H9 (cell line): ENCODE data around the gene LRRC14B. TPM values are rescaled to one million over a fixed set of nuclear protein-coding genes. Genes with fewer than 3 reads are reported as not detected.
"Not testable (repeated sequence)": the region's sequence is repeated elsewhere in the genome, so short reads cannot be mapped to it uniquely, and the experiment has no call there.

Source experiments
- DNase-seq: peaks from one replicate; pipeline ENCODE4 v3.0.0-alpha.2; 2017
- H2AFZ ChIP-seq: one replicate; pipeline ENCODE4 v1.6.1; 2013; ENCODE audit warnings: mild to moderate bottlenecking, low read length, control low read depth, moderate library complexity
- H2AK5ac ChIP-seq: 2 replicates; pipeline ENCODE4 v1.6.1; 2013; ENCODE audit warnings: low read length, control low read depth, mixed read lengths; ENCODE audit not compliant: insufficient read length
- H2BK120ac ChIP-seq: one replicate; pipeline ENCODE4 v1.6.1; 2013; ENCODE audit warnings: low read depth, mild to moderate bottlenecking, low read length, control low read depth, inconsistent platforms; ENCODE audit not compliant: poor library complexity, severe bottlenecking
- H2BK12ac ChIP-seq: 2 replicates; pipeline ENCODE4 v1.6.1; 2013; ENCODE audit warnings: low read length, control low read depth, mixed read lengths, low read depth; ENCODE audit not compliant: insufficient read length
- H2BK15ac ChIP-seq: 2 replicates; pipeline ENCODE4 v1.6.1; 2013; ENCODE audit warnings: low read depth, low read length, control low read depth
- H2BK20ac ChIP-seq: one replicate; pipeline ENCODE4 v1.6.1; 2013; ENCODE audit warnings: low read depth, mild to moderate bottlenecking, low read length, control low read depth, inconsistent platforms; ENCODE audit not compliant: poor library complexity, severe bottlenecking
- H2BK5ac ChIP-seq: 2 replicates; pipeline ENCODE4 v1.6.1; 2013; ENCODE audit warnings: low read length, control low read depth, mixed read lengths; ENCODE audit not compliant: insufficient read length
- H3K14ac ChIP-seq: 2 replicates; pipeline ENCODE4 v1.6.1; 2013; ENCODE audit warnings: low read length, control low read depth; ENCODE audit not compliant: insufficient read depth
- H3K18ac ChIP-seq: 2 replicates; pipeline ENCODE4 v1.6.1; 2013; ENCODE audit warnings: low read depth, mild to moderate bottlenecking, mixed read lengths, low read length, control low read depth; ENCODE audit not compliant: insufficient read length
- H3K23ac ChIP-seq: 2 replicates; pipeline ENCODE4 v1.6.1; 2013; ENCODE audit warnings: low read length, control low read depth, mixed read lengths, low read depth; ENCODE audit not compliant: insufficient read length
- H3K23me2 ChIP-seq: 2 replicates; pipeline ENCODE4 v1.6.1; 2013; ENCODE audit warnings: low read depth, mild to moderate bottlenecking, mixed read lengths, low read length, control low read depth; ENCODE audit not compliant: insufficient read length, poor library complexity, severe bottlenecking
- H3K27ac ChIP-seq: 2 replicates; pipeline ENCODE4 v1.5.1; 2013; ENCODE audit warnings: low read length, control low read depth, mixed read lengths, low read depth; ENCODE audit not compliant: insufficient read length
- H3K27me3 ChIP-seq: 2 replicates; pipeline ENCODE4 v1.6.1; 2013; ENCODE audit warnings: low read length, control low read depth, inconsistent platforms; ENCODE audit not compliant: insufficient read depth
- H3K4ac ChIP-seq: 2 replicates; pipeline ENCODE4 v1.6.1; 2013; ENCODE audit warnings: low read depth, mild to moderate bottlenecking, control low read depth, inconsistent platforms, low read length, moderate library complexity
- H3K4me1 ChIP-seq: 2 replicates; pipeline ENCODE4 v1.6.1; 2013; ENCODE audit warnings: low read length, control low read depth, inconsistent platforms; ENCODE audit not compliant: insufficient read depth
- H3K4me2 ChIP-seq: 2 replicates; pipeline ENCODE4 v1.6.1; 2013; ENCODE audit warnings: low read length, control low read depth, mixed read lengths; ENCODE audit not compliant: insufficient read length, insufficient read depth
- H3K56ac ChIP-seq: 2 replicates; pipeline ENCODE4 v1.6.1; 2013; ENCODE audit warnings: low read depth, mild to moderate bottlenecking, mixed read lengths, low read length, control low read depth; ENCODE audit not compliant: insufficient read length
- H3K79me1 ChIP-seq: 2 replicates; pipeline ENCODE4 v1.6.1; 2013; ENCODE audit warnings: low read depth, mild to moderate bottlenecking, moderate library complexity, low read length, control low read depth, inconsistent platforms; ENCODE audit not compliant: insufficient read depth, poor library complexity, severe bottlenecking
- H3K79me2 ChIP-seq: 2 replicates; pipeline ENCODE4 v1.6.1; 2013; ENCODE audit warnings: low read length, control low read depth, inconsistent platforms; ENCODE audit not compliant: insufficient read depth
- H3K9ac ChIP-seq: 2 replicates; pipeline ENCODE4 v1.6.1; 2013; ENCODE audit warnings: low read length, control low read depth, mixed read lengths; ENCODE audit not compliant: insufficient read length; ENCODE audit errors: extremely low read depth
- H3K9me3 ChIP-seq: one replicate; pipeline ENCODE4 v1.6.1; 2013; ENCODE audit warnings: low read depth, low read length, inconsistent platforms; ENCODE audit not compliant: control insufficient read depth
- H3T11ph ChIP-seq: one replicate; pipeline ENCODE4 v1.6.1; 2013; ENCODE audit warnings: mild to moderate bottlenecking, low read length, control low read depth, inconsistent platforms
- H4K20me1 ChIP-seq: one replicate; pipeline ENCODE4 v1.6.1; 2013; ENCODE audit not compliant: control insufficient read depth, insufficient read length, insufficient read depth
- H4K5ac ChIP-seq: 2 replicates; pipeline ENCODE4 v1.6.1; 2013; ENCODE audit warnings: low read depth, mild to moderate bottlenecking, mixed read lengths, low read length, control low read depth; ENCODE audit not compliant: insufficient read length
- H4K8ac ChIP-seq: replicated peaks from 2 replicates; pipeline ENCODE4 v1.6.1; 2013; ENCODE audit warnings: low read length, control low read depth, mixed read lengths, low read depth; ENCODE audit not compliant: insufficient read length
- H4K91ac ChIP-seq: 2 replicates; pipeline ENCODE4 v1.6.1; 2013; ENCODE audit warnings: low read depth, mild to moderate bottlenecking, moderate library complexity, mixed read lengths, low read length, control low read depth; ENCODE audit not compliant: insufficient read length
- H3K27ac Mint-ChIP-seq, 3 experiments: 2 replicates in 2 of 3; 3 replicates in 1 of 3; pipeline ENCODE4 v1.8.0; 2020 to 2021; ENCODE audit warnings: mixed read lengths in 3 of 3, mild to moderate bottlenecking in 1 of 3, moderate library complexity in 1 of 3
- H3K27me3 Mint-ChIP-seq: 2 replicates; pipeline ENCODE4 v1.8.0; 2021; ENCODE audit warnings: low read depth, mild to moderate bottlenecking, moderate library complexity, mixed read lengths
- H3K36me3 Mint-ChIP-seq, 3 experiments: 2 replicates in 2 of 3; 3 replicates in 1 of 3; pipeline ENCODE4 v1.8.0; 2020 to 2021; ENCODE audit warnings: low read depth in 3 of 3, mixed read lengths in 3 of 3; ENCODE audit not compliant: insufficient read depth in 1 of 3
- H3K4me1 Mint-ChIP-seq, 2 experiments: 2 replicates each; pipeline ENCODE4 v1.8.0; 2020; ENCODE audit warnings: mixed read lengths in 2 of 2
- H3K4me3 Mint-ChIP-seq, 2 experiments: 2 replicates in 1 of 2; 3 replicates in 1 of 2; pipeline ENCODE4 v1.8.0; 2020 to 2021; ENCODE audit warnings: mild to moderate bottlenecking in 2 of 2, mixed read lengths in 2 of 2, moderate library complexity in 1 of 2
- H3K9me3 Mint-ChIP-seq, 2 experiments: 2 replicates in 1 of 2; 3 replicates in 1 of 2; pipeline ENCODE4 v1.8.0; 2020; ENCODE audit warnings: mild to moderate bottlenecking in 2 of 2, mixed read lengths in 2 of 2, moderate library complexity in 1 of 2
- WGBS: extraction: QIAGEN DNeasy Blood & Tissue Kit; methylation state at CpG from one replicate; pipeline ENCODE4 v1.1.7; 2013; ENCODE audit warnings: missing lambda C conversion rate, low lambda C conversion rate, mixed read lengths; ENCODE audit not compliant: insufficient read length; ENCODE audit errors: extremely low coverage; 5-methylcytosine and 5-hydroxymethylcytosine counted together
- total RNA-seq: library from RNA; stranded (reverse); gene quantifications from 2 replicates; pipeline ENCODE4 v1.2.1, GENCODE V29; 2021
- TF ChIP-seq, protein P1 (sequence below): fragments of 200-600 bp; sonication (generic); conservative IDR thresholded peaks from 3 replicates; pipeline ENCODE4 v1.8.0; 2021; ENCODE audit warnings: antibody characterized with exemption, mild to moderate bottlenecking

LRRC14B gene
- total RNA-seq, 1 experiment from 2014 or later: not detected

- no peak overlapping the region for H3K27ac Mint-ChIP-seq
- Histone ChIP-seq H3K27ac (no peak overlapping the region), H4K20me1 (no peaks in the 10 kb centered on the region), H3K9me3 (no peaks in the 10 kb centered on the region), H2AFZ (no peak overlapping the region), H2BK15ac (no peak overlapping the region), H3K56ac (no peak overlapping the region), H3K23me2 (no peaks in the 10 kb centered on the region), H4K91ac (no peak overlapping the region), H4K8ac (no peak overlapping the region), H3K79me1 (peaks cover 4% of the 10 kb centered on the region), H3K27me3 (no peaks in the 10 kb centered on the region), H2BK20ac (no peak overlapping the region), H3K9ac (no peak overlapping the region), H2AK5ac (no peak overlapping the region), H3T11ph (no peak overlapping the region), H3K4me1 (no peaks in the 10 kb centered on the region), H2BK12ac (no peak overlapping the region), H2BK120ac (no peak overlapping the region), H3K79me2 (peaks cover 2% of the 10 kb centered on the region; the same call in 1 of the 2 replicates), H4K5ac (no peak overlapping the region), H3K18ac (no peak overlapping the region), H3K4me2 (no peak overlapping the region), H3K23ac (no peak overlapping the region), H3K14ac (no peak overlapping the region), H3K4ac (no peak overlapping the region), H2BK5ac (no peak overlapping the region)
- H3K4me3 Mint-ChIP-seq: no peak overlapping the region
- no peaks in the 10 kb centered on the region for H3K9me3 Mint-ChIP-seq
- WGBS: no CpG with 5 or more reads among the region's 12 CpGs
- H3K27me3 Mint-ChIP-seq: no peaks in the 10 kb centered on the region
- no peak for DNase-seq
- TF ChIP-seq, protein P1, sequence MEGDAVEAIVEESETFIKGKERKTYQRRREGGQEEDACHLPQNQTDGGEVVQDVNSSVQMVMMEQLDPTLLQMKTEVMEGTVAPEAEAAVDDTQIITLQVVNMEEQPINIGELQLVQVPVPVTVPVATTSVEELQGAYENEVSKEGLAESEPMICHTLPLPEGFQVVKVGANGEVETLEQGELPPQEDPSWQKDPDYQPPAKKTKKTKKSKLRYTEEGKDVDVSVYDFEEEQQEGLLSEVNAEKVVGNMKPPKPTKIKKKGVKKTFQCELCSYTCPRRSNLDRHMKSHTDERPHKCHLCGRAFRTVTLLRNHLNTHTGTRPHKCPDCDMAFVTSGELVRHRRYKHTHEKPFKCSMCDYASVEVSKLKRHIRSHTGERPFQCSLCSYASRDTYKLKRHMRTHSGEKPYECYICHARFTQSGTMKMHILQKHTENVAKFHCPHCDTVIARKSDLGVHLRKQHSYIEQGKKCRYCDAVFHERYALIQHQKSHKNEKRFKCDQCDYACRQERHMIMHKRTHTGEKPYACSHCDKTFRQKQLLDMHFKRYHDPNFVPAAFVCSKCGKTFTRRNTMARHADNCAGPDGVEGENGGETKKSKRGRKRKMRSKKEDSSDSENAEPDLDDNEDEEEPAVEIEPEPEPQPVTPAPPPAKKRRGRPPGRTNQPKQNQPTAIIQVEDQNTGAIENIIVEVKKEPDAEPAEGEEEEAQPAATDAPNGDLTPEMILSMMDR: no peak
- peaks cover 14 to 32% (median 25%) of the 10 kb centered on the region in 3 experiments; a peak in 6 of 7 replicates for H3K36me3 Mint-ChIP-seq
- H3K4me1 Mint-ChIP-seq: peaks cover 8% of the 10 kb centered on the region in 2 experiments
These were observed 22.6 kb downstream of the LRRC14B start for GRCh38 chr5:213803-214395.

DNA sequence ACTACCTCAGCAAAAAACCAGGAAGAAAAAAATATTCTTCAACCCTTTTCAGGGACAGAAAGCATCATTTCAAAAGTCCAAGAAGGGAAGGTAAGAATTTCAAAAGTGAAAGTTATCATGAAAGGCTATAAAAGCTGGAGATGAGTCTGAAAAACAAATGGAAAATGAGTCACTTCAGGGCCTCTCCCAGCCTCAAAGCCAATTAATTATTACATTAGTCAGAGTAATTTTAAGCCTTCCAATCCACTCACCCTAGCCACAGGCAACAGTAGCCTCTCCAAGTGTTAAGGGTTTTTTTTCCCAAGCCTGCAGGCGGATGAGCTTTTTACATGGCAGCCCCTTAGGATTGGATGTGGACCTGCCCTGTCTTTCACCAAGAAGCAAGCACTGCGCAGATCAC is 24.0 kb downstream of the LRRC14B start:
- WGBS: no CpG with 5 or more reads among the region's 2 CpGs
- H3K4me3 Mint-ChIP-seq: not testable (repeated sequence)

More for the DNA sequence above, 24.0 kb downstream of the LRRC14B start:
- H3K14ac ChIP-seq, H3K4me1 ChIP-seq, H2BK20ac ChIP-seq, H3K27ac Mint-ChIP-seq, H3K27me3 Mint-ChIP-seq, DNase-seq, H2BK12ac ChIP-seq, H3K23me2 ChIP-seq, H3K27me3 ChIP-seq, H3K23ac ChIP-seq, H4K91ac ChIP-seq, H3K9me3 Mint-ChIP-seq, H3T11ph ChIP-seq, H3K27ac ChIP-seq, H3K56ac ChIP-seq, H3K9ac ChIP-seq, H3K9me3 ChIP-seq, H4K5ac ChIP-seq, H3K18ac ChIP-seq, H4K20me1 ChIP-seq, H4K8ac ChIP-seq, H2AFZ ChIP-seq, H3K79me1 ChIP-seq, H2AK5ac ChIP-seq, H2BK5ac ChIP-seq, H2BK120ac ChIP-seq, H3K4me2 ChIP-seq, H3K4ac ChIP-seq, H3K79me2 ChIP-seq, H2BK15ac ChIP-seq: not testable (repeated sequence)
- peaks cover 16 to 32% (median 25%) of the 10 kb centered on the region in 3 experiments; a peak in 6 of 7 replicates for H3K36me3 Mint-ChIP-seq
- peaks cover 18 to 19% of the 10 kb centered on the region in 2 experiments for H3K4me1 Mint-ChIP-seq
